Embryonic facial prominence (tissue), 1 donor: ENCODE data around the gene PLEKHM2.
"Not testable (repeated sequence)": the region's sequence is repeated elsewhere in the genome, so short reads cannot be mapped to it uniquely, and the experiment has no call there.

ENCODE experiments used
- DNase-seq: peaks from one replicate; pipeline ENCODE4 v3.0.0-alpha.2; 2016; ENCODE audit errors: extremely low spot score

Gene PLEKHM2

GRCh38 chr1:15684042-15684461 lies at the start of gene PLEKHM2:
PLEKHM2 (plus strand) TSS chr1:15684320; CDS start chr1:15684559, 239 bp downstream.
- no peak for DNase-seq

- no peak for DNase-seq
Observed at GRCh38 chr1:15636436-15636835, 47.7 kb upstream of the PLEKHM2 start.

GRCh38 chr1:15637826-15638225 lies 46.3 kb upstream of the PLEKHM2 start:
- DNase-seq, result no peak

GRCh38 chr1:15639262-15639661 lies 44.9 kb upstream of the PLEKHM2 start:
- DNase-seq, result no peak

- DNase-seq, result no peak
Observed at GRCh38 chr1:15639931-15640330, 44.2 kb upstream of the PLEKHM2 start.

DNA sequence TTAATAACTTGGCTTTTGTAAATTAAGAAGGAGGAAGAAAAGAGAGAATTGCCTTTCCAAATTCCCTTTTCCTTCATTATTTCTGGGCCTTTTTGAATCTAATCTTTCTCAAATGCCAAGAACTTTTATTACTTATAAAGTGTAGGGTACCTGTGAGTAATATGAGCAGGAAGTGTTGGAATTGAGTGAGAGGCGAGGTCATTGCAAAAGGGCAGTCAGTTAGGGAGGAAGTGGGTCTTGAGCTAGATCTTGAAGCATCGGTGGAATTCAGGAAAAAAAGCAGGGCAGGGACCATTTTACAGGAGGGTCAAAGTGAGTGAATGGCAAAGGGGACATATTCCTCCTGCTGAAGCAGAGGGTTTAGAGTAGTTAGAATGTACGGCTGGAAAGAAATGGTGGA lies 43.5 kb upstream of the PLEKHM2 start:
- DNase-seq, result no peak

DNA sequence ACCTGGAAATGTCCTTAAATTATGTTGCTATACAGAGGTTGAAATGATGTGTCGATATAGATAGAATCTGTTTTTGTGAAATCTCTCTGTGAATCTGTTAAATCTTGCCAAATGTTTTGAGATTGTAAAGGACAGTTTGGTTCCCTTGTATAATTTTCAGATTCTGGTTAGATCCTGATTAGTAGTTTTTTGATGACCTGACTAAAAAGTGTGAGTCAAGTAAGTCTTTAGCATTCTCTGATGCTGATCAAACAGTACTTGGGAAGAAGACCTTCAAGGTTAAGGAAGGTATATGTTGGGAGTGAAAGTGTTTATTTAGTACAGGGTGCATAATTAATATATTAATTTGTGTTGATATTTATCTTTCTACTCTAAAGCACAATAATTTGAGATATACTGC lies 34.2 kb upstream of the PLEKHM2 start:
- no peak for DNase-seq

- DNase-seq, result no peak
Observed at GRCh38 chr1:15650433-15650832, 33.7 kb upstream of the PLEKHM2 start.

GRCh38 chr1:15652130-15652529 lies 32.0 kb upstream of the PLEKHM2 start:
- DNase-seq, result not testable (repeated sequence)

DNA sequence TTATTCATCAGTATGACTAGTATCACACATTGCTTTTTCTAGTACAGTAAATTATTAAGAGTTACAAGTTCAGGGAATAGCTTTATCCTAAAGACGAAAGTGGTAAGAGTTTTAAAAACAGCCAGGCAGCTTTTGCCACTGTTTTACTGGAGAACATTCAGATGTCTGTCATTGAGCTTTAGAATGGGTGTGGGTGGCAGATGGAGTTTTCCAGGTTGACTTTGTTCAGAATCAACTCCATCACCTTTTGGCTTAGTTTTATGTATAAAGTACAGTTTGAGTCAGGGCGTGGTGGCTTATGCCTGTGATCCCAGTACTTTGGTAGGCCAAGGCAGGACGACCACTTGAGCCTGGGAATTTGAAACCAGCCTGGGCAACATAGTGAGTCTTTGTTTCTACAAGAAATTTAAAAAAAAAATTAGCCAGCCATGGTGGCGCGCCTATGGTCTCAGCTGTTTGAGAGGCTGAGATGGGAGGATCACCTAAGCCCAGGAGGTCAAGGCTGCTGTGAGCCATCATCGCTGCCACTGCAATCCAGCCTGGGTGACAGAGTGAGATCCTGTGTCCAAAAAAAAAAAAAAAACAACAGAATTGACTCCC lies 29.9 kb upstream of the PLEKHM2 start:
- no peak for DNase-seq

DNA sequence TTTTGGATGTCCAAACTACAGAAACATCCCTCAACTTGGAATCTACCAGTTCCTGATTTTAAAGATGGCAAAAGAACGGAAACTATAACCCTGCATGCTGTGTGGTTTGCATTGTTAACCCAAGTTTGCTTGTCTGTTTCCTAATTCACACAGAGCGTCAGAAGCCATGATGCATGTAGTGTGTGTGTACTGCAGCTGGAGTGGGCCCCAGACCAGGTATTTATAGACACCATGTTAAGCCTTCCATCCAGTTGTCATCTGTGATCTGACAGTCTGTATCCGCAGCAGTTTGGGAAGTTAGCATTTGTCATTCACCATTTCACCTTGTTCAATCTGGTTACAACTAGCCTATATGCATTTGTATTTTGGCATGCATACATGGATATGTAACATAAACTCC lies 27.7 kb upstream of the PLEKHM2 start:
- DNase-seq, result no peak

DNA sequence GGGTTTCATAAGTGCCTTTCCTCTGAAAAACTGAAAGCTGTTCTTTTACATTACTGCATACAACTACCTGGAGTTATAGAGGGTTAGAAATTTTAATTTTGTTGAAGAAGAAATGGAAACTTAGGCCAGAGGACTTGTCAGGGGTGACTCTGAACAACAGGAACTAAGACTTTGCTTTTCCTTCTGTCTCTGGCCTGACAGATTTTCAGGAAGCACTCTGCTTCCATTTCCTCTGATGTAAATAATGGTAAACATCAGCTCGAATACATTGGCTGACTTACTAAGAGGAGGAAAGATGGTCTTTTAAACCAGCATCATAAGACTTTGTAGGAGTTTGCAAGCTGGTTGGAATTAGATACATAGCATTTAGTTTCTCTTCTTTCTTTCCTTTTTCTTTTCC lies 27.1 kb upstream of the PLEKHM2 start:
- DNase-seq, result no peak

- DNase-seq, result no peak
Observed at GRCh38 chr1:15660151-15660550, 24.0 kb upstream of the PLEKHM2 start.

GRCh38 chr1:15662477-15662876 lies 21.6 kb upstream of the PLEKHM2 start:
- DNase-seq, result no peak

GRCh38 chr1:15663925-15664324 lies 20.2 kb upstream of the PLEKHM2 start:
- DNase-seq, result no peak

DNA sequence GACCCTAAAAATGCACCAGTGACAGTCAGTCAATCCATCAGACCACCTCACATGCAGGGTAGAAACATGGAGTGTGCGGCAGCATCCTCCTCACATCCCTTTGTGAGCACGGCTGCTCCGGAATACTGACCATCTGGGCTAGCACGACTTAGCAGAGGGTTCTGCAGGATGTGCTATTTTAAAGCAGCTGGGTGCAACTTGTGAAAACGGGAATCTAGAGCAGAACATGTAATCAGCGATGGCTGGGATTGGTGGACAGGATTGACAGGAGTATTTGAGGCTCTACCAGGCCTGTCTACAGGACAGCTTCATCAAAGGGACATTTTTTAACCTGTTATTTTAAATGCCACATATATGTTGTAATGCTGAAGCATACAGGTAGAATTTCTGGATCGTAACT lies 16.8 kb upstream of the PLEKHM2 start:
- no peak for DNase-seq

GRCh38 chr1:15668089-15668754 lies 15.9 kb upstream of the PLEKHM2 start:
- DNase-seq, result no peak

GRCh38 chr1:15669074-15669473 lies 15.0 kb upstream of the PLEKHM2 start:
- no peak for DNase-seq

- DNase-seq, result no peak
Observed at GRCh38 chr1:15669864-15670263, 14.3 kb upstream of the PLEKHM2 start.

- no peak for DNase-seq
Observed at GRCh38 chr1:15671430-15671829, 12.7 kb upstream of the PLEKHM2 start.

GRCh38 chr1:15674386-15675159 lies 9.5 kb upstream of the PLEKHM2 start:
- no peak for DNase-seq

DNA sequence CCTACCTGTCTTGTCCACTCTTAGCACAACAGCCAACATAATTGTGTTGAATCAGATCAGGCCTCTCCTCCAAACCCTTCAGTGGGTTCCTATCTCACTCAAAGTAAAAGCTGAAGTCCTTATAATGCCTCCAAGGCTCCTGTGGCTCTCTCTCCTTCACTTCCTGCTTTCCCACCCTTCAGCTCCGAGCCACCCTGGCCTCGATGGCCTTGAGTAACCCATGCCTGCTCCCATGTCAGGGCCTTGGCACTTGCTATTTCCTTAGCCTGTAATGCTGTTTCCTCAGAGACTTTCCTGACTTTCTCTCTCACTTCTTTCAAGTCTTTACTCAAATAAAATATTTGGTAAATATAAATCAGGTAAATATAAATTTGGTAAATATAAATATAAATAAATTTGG lies 8.1 kb upstream of the PLEKHM2 start:
- DNase-seq, result no peak
